ENCODE data around the gene GRM5.
"Not testable (repeated sequence)": the region's sequence is repeated elsewhere in the genome, so short reads cannot be mapped to it uniquely, and the experiment has no call there.

The GRM5 gene

DNA sequence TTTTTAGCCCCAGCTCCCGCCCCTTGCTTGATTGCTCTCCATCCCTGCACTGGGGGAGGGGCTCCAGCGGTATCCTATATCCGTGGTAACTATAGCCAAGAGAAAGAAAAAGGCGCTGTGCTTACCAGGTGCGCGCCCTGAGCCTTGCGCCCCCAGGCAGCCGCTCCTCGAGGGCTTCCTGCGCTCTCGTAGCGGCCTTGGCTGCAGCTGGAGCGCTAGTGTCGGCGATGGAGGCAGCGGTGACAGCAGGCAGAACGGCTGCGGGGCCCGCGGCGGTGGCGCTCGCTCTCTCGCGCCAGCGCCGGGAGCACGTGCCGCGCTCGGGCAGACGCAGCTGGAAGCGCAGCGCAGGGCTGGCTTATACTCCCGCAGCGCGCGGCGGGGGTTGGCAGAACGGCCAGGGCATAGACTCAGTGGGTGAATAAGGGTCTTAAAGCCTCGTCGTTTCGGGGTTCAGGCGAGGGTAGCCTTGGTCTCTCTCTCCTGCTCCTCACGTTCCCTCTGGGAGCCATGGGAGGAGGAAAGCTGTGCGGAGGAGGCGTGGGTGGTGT lies at the start of gene GRM5:
Gene GRM5 (minus strand): TSS at position 332 of the 551 bp plus-strand sequence. CDS start 18,110 bp downstream, outside the sequence.
- not testable (repeated sequence) for DNase-seq (ENCODE audit: low read depth)

- not testable (repeated sequence) for DNase-seq (ENCODE audit: low read depth)
Measured at GRCh38 chr11:89097956-89098355, 32.2 kb upstream of the GRM5 start.

- not testable (repeated sequence) for DNase-seq (ENCODE audit: low read depth)
Measured at GRCh38 chr11:89093806-89094205, 28.0 kb upstream of the GRM5 start.

GRCh38 chr11:89084951-89085350 lies 19.2 kb upstream of the GRM5 start:
- not testable (repeated sequence) for DNase-seq (ENCODE audit: low read depth)

GRCh38 chr11:89070911-89071310 lies 5.1 kb upstream of the GRM5 start:
- DNase-seq (ENCODE audit: low read depth) = not testable (repeated sequence)

- no peak for DNase-seq (ENCODE audit: low read depth)
Measured at GRCh38 chr11:89067264-89067663, 1.5 kb upstream of the GRM5 start.

GRCh38 chr11:89065066-89065465 lies 716 bp downstream of the GRM5 start:
- no peak for DNase-seq (ENCODE audit: low read depth)

GRCh38 chr11:89063481-89063951 lies 2.3 kb downstream of the GRM5 start:
- not testable (repeated sequence) for DNase-seq (ENCODE audit: low read depth)

GRCh38 chr11:89062771-89063298 lies 2.9 kb downstream of the GRM5 start:
- DNase-seq (ENCODE audit: low read depth) = not testable (repeated sequence)

- DNase-seq (ENCODE audit: low read depth) = not testable (repeated sequence)
Measured at GRCh38 chr11:89061839-89062238, 3.9 kb downstream of the GRM5 start.

DNA sequence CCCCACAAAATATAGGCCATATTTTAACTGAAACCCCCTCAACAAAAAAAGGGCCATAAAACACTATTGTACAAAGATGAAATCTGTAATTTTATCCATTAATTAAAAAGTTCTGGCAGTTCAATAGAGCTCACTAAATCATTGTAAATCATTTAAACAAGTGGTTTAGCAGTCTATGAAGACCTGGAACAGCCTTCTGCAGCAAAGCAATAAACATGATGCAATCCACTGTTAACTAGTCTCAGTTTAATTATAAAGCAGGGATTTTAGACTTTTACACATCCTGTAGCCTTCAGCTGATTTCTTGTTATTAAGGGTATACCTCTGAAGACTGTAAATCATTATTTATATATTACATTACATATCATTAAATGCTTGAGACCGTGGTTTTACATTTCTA lies 8.4 kb downstream of the GRM5 start:
- not testable (repeated sequence) for DNase-seq (ENCODE audit: low read depth)

GRCh38 chr11:89052220-89052619 lies 13.6 kb downstream of the GRM5 start:
- no peak for DNase-seq (ENCODE audit: low read depth)

- DNase-seq (ENCODE audit: low read depth) = not testable (repeated sequence)
Measured at GRCh38 chr11:89047159-89047558, 18.6 kb downstream of the GRM5 start.

DNA sequence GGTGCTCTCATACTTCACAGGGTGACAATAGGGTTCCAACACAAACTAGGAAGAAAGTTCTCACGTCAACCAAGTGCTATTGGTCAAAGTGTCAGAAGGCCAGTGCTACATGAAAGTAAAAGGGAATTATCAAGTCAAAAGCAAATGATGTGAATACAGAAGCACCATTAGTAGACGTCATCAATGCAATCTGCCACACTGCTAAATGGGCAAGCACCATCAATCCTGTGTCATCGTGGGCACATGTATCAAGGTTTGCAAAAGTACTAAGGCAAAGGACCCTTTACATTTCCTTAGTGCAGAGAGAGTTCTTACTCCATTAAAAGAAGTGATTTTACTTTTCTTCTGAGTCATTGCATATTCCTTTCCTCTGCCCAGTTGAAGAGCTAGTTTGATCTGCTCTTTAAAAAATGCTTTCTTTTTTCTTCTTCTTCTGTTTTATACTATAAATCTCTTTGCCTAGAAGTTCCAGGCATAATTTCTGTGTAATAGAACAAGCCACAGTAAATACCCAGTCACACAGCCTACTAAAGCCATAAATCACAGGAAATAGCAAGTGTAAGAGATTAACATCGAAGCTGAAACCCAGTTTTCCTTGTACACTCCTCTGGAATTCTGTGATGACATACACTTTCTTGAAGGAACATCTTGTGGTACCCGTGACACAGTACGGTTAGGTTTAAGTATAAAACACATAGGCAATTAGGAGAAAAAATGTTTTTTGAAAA lies 21.8 kb downstream of the GRM5 start:
- DNase-seq (ENCODE audit: low read depth) = not testable (repeated sequence)

DNA sequence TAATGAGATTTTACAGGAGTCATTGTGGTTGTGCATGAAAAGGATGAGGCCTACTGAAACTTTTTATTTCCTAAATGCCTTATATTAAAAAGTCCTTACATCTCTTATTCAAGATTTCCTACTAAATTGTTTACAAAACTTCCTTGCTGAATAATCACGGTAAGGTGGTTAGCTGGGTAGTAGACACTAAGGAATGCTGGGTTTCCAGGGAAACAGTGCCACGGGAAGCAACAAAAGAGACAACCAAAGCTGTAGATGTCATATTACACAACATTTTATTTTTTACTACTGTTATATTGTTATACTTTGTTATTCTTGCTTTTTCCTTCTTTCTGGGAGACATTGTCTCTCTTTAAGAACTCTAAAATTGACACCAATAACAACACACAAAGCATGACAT lies 36.1 kb downstream of the GRM5 start:
- not testable (repeated sequence) for DNase-seq (ENCODE audit: low read depth)

DNA sequence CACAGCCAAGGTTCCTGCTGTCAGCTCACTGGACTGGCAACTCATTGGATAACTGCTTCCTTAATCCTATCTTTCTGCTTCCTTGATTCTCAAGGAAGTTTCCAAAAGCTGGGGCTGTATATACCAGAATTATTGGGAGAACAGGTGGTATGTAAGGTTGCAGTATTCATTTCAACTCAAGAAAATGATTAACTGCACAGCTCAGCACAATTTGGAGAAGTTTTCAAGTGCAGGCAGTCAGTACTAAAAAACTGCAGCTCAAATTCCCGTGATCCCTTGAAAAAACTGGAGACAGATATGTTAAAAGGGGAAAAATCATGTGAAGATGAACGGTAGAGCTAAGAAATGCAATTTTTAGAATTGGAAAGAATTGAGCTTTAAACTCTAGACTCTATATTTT lies 44.4 kb downstream of the GRM5 start:
- no peak for DNase-seq (ENCODE audit: low read depth)

DNA sequence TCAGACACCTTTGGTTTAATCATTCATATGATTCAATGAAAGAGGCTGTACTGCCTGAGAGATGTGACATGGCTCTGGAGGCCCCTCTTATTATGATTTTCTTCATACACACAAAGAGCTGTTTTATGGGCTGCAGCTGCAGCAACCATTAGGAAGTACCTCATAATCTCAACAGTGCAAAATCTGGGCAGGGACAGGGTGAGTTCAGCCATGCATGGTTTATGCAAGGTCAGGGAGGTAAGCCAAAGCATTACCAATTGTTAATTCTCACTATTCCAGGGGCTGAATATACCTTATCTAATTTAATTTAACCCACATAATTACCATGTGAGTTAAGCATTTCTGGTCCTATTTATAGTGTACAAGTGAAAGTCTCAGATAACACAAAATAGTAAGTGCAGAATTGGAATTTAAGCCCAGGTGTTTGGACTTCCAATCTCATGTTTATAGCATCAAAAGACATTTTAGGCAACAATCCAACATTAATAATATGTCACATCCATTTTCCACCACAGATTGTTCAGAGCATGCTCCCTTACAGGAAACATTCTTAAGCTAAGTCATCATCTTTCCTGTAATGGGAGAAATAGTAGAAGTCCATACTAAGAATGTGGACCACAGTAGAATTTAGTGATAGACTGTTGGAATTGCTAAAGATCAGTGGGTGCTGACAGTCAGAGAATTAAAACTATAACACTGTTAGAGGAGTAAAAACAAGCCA lies 45.8 kb downstream of the GRM5 start:
- not testable (repeated sequence) for DNase-seq (ENCODE audit: low read depth)

DNA sequence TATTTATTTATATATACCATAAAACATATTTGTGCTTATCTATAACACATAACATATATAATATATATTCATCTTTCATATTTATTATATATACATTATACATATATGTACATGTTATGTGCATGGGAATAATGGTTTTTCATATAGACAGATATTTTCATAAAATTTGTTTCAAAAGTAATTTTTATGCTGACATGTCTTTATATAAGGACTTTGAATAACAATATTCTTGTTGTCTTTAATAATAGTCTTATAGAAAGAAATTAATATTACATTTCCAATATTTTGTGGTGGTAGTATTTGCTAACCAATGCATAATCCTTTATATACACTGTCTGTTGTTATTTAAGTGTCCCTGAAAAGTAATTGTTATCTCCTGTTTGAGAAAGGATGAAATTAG lies 49.6 kb downstream of the GRM5 start:
- DNase-seq (ENCODE audit: low read depth) = no peak

- DNase-seq (ENCODE audit: low read depth) = no peak
Measured at GRCh38 chr11:89015614-89016013, 50.2 kb downstream of the GRM5 start.

GRCh38 chr11:89000852-89001251 lies 64.9 kb downstream of the GRM5 start:
- DNase-seq (ENCODE audit: low read depth) = not testable (repeated sequence)

- DNase-seq (ENCODE audit: low read depth) = no peak
Measured at GRCh38 chr11:88979641-88980040, 86.1 kb downstream of the GRM5 start.

DNA sequence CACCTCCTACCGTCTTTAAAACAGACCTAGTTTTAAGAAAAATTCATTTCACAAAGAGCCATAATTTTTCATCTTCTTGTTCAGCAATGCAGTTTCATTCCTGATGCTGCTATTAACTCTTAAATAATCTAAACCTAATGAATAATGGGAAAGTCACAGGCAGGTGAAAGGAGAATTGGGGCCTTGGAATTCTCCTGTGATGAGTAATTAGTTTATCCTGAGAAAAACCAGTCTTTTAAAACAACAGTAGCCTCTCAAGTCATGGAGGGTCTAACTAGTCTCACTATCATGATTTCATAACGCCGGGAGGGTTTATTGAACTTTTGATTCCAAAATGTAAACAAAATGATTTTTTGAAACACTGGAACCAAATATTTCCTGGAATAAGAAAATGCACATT lies 86.8 kb downstream of the GRM5 start:
- not testable (repeated sequence) for DNase-seq (ENCODE audit: low read depth)

DNA sequence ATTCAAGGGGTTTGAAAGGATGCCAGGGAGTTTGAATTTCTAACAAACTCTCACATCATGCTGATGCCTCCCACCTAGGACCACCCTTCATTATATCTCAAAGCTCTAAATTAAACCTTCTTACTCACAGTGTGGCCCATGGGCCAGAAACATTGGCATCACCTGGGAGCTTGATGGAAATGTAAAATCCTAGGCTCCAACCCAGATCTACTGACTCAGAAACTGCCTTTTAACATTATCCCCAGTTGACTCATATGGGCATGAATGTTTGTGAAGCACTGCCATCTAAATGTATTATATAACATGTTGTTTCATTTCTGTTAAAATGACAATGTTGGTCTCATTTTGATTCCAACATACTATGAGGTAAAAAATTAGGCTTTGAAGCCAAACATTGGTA lies 90.3 kb downstream of the GRM5 start:
- not testable (repeated sequence) for DNase-seq (ENCODE audit: low read depth)

All from activated T-helper 9 cell treated with anti-CD3 and anti-CD28 coated beads, Interleukin-2, amount 50 U/mL, for 16 hours (primary cell).